HG02970 (cell line): ENCODE results near the gene TNIP3.

Experiments used
- ATAC-seq: cut with Tn5 transposase; IDR thresholded peaks from one replicate; pipeline ENCODE4 v1.9.1; 2021; ENCODE audit warnings: mild to moderate bottlenecking, moderate library complexity, moderate number of reproducible peaks; ENCODE audit not compliant: unreplicated experiment, low FRiP score

TNIP3 gene

GRCh38 chr4:121140716-121141460 is 23.2 kb downstream of the TNIP3 start:
- no peak for ATAC-seq

- ATAC-seq = no peak
Measured at GRCh38 chr4:121139533-121140222, 24.4 kb downstream of the TNIP3 start.

DNA sequence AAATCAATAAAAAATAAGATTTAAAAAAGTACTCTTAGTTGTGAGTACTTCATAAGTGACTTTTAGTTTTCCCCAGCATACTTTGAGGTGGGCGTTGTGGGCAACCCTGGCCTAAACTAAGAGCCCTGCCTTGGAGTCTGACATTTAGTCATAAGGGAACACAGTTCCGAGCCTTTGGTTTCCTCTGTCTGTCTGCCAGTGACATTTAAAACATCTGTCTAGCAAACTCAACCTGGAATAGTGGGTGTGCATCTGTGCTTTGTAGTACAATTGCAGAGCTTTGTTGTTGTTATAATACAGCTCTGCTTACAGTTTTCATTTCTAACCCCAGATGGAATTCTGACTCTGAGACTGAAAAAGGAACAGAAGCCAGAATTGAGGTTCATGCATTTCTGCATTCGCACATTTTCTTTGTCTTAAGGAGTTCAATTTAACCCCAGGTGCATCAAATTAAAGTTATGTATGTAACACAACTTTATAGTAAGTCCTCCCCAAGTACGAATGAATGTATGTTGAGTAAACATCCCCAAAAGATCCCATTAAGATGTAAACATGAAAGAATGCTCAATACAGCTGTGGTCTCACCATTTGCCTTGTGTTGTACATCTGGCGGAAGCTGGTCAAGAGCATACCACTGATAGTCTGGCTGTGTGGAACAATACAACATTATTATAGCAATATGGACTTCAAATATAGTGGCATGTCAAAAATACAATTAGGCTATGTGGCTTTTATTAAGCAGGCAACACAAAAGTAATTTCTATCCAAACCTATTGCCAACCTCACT is 25.9 kb downstream of the TNIP3 start:
- ATAC-seq = no peak

GRCh38 chr4:121130326-121130660 is 33.8 kb downstream of the TNIP3 start:
- ATAC-seq = no peak

DNA sequence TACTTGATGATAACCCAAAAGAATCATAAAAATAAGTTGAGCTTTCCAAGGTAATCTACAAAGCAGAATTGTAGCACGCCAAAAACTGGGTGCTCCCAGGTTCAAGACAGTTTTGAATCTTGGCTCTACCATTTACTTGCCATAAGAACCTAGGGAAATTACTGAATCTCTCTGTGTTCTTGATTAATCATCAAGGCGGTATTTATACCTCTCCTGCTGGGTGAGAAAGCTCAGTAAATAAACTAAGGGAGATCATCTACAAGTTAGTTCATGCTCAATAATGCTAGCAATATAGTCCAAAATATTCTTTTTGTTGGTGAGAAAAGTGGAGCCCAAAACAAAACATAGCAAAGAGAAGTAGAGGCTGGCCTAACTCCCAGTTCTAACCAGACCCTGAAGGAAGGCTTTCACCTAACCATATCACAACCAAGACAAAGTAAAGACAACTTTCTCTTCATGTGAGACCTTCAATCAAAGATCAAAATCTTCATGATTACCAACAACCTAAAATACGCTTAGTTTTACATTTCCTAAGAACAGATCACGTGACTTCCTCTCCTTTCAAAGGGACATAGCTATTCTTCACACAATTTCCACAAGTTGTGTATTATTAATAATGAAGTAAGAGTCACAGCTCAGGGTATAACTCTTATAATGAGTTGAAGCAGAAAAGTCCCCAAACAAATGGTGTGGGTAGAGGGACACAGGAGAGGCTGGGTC is 34.4 kb downstream of the TNIP3 start:
- ATAC-seq = no peak

DNA sequence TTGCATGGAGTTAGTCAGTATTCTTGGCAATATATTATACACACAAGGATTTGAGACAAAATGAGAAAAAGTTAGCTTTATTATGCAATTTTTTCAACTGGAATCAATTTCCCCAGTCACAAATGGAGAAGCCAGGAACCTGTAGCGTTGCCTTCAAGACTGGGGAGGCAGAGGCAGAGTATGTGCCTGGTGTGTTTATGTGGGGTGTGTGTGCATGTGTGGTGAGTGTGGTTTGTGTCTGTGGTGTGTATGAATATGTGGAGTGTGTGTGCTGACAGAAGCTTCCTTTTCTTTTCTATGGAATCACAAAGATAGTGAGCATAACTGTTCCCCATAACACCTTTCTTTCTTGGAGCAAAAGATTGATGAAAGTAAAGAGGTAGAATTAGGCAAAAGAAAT is 37.0 kb downstream of the TNIP3 start:
- ATAC-seq = no peak

- ATAC-seq = no peak
Measured at GRCh38 chr4:121126449-121127006, 37.6 kb downstream of the TNIP3 start.

DNA sequence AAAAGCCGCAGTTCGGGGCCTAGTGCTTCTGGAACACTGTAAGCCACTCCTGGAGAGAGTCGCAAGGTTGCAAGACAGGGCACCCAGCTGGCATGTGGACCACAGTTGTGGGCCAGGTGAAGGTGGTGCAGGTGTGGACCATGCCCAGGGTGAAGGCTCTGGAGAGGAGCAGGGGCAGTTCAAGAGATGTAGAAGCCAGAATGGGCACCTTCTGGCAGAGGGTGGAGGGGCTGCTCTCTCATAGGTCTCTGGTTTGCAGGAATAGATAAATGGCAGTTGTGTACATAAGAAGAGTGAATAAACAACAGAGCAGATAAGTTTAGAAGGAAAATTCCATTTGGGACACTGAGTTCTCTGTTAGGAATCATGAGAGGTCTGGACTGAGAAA is 38.6 kb downstream of the TNIP3 start:
- ATAC-seq = no peak

DNA sequence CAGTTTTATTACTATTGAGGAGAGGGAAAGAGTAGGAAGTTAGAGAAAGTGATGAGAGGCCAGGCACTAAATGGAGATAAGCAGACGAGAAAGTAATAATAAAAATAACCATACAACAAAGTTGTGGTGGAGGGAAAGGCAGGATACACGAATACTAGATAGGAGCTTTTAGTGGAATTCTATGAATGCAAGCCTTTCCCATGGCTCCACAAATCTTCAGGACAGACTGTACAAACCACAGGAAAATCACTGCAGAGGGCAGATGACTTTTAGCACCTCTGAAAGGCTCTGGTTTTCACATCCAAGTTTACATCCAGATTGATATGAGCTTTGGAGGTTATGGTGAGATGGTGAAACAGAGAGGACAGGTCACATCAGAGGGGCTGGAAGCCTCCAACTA is 41.5 kb downstream of the TNIP3 start:
- ATAC-seq = no peak

- ATAC-seq = no peak
Measured at GRCh38 chr4:121119715-121120114, 44.4 kb downstream of the TNIP3 start.

- ATAC-seq = no peak
Measured at GRCh38 chr4:121118344-121118743, 45.8 kb downstream of the TNIP3 start.

DNA sequence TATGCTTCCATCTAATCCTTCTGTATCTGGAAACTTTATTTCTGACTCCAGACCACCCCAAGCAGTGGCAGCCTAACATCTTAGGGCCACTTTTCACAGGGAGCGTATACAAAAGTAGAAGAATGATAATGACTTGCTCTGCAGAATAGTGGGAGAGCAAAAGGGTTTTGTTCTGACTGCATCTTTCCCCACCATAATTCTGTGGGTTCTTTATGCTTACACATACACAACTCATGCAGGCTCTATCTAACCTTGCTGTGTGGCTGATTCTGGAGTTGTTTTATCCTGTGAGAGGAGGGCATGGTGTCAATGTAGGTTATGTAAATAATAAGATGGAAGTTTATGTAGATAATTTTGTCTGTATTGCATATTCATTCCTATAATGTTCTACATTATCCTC is 49.4 kb downstream of the TNIP3 start:
- no peak for ATAC-seq

DNA sequence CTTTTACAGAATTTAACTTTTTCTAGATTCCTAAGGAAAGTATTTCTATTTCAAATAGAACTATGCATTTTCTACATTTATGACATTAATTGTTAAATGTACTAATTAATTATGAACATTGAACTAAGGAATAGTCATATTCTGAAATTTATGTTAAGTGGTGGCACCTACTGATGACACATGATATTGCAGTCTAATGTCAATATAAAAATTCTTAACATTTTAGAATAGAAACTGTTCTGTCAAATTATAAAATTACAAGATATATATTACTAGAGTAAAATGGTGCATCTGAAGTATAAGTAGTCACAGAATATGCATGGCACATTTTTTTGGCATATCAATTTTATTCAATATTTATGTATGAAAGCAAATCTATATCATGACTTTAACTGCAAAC is 51.6 kb downstream of the TNIP3 start:
- no peak for ATAC-seq

DNA sequence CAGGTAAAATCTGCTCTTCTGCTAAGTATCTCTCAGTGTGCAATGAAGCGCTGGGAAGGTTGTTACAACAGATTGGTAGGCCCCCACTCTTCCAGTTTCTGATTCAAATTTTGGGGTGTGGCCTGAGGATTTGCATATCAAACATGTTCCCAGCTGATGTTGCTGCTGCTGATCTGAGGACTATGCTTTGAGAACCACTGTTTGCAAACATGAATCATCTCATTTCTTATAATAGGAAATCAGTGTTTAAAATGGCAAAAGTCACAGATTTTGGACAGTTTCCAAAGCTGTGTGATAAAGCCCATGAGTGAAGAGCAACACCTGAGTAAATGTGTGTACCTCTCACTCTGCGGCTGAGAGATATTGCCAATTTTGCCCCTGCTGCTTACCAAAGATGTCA is 55.6 kb downstream of the TNIP3 start:
- no peak for ATAC-seq

GRCh38 chr4:121107507-121107906 is 56.6 kb downstream of the TNIP3 start:
- ATAC-seq = no peak

GRCh38 chr4:121100093-121100775 is 63.9 kb downstream of the TNIP3 start:
- no peak for ATAC-seq

- ATAC-seq = no peak
Measured at GRCh38 chr4:121098266-121098665, 65.9 kb downstream of the TNIP3 start.

GRCh38 chr4:121096629-121097028 is 67.5 kb downstream of the TNIP3 start:
- no peak for ATAC-seq

DNA sequence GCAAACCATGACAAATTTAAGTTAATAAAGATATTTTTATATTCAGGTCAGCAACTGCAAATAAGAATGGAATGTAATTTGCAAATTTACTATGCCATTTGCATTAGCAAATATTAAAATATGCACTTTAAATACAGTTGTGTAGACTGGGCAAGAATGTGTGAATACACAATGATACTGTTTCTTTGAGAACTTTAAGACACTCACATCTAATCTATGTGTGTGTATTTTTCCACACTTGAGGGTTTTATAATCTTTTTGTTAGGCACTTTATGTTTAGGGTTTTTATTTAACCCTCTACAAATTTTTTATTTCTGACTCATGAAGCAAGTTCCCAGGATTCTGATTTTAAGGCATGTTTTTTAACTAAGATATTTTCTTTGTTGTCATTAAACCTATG is 67.9 kb downstream of the TNIP3 start:
- ATAC-seq = no peak
